H9 (cell line): ENCODE measurements around the gene CBR1. TPM values are rescaled to one million over a fixed set of nuclear protein-coding genes. Genes with fewer than 3 reads are reported as not detected.
A peak's percentile ranks its signal among the peaks of the same experiment; 100 is the strongest.

ENCODE experiments used
- DNase-seq: peaks from one replicate; pipeline ENCODE4 v3.0.0-alpha.2; 2017
- H2AFZ ChIP-seq: one replicate; pipeline ENCODE4 v1.6.1; 2013; ENCODE audit warnings: mild to moderate bottlenecking, low read length, control low read depth, moderate library complexity
- H2AK5ac ChIP-seq: 2 replicates; pipeline ENCODE4 v1.6.1; 2013; ENCODE audit warnings: low read length, control low read depth, mixed read lengths; ENCODE audit not compliant: insufficient read length
- H2BK120ac ChIP-seq: one replicate; pipeline ENCODE4 v1.6.1; 2013; ENCODE audit warnings: low read depth, mild to moderate bottlenecking, low read length, control low read depth, inconsistent platforms; ENCODE audit not compliant: poor library complexity, severe bottlenecking
- H2BK12ac ChIP-seq: 2 replicates; pipeline ENCODE4 v1.6.1; 2013; ENCODE audit warnings: low read length, control low read depth, mixed read lengths, low read depth; ENCODE audit not compliant: insufficient read length
- H2BK15ac ChIP-seq: 2 replicates; pipeline ENCODE4 v1.6.1; 2013; ENCODE audit warnings: low read depth, low read length, control low read depth
- H2BK20ac ChIP-seq: one replicate; pipeline ENCODE4 v1.6.1; 2013; ENCODE audit warnings: low read depth, mild to moderate bottlenecking, low read length, control low read depth, inconsistent platforms; ENCODE audit not compliant: poor library complexity, severe bottlenecking
- H2BK5ac ChIP-seq: 2 replicates; pipeline ENCODE4 v1.6.1; 2013; ENCODE audit warnings: low read length, control low read depth, mixed read lengths; ENCODE audit not compliant: insufficient read length
- H3K14ac ChIP-seq: 2 replicates; pipeline ENCODE4 v1.6.1; 2013; ENCODE audit warnings: low read length, control low read depth; ENCODE audit not compliant: insufficient read depth
- H3K18ac ChIP-seq: 2 replicates; pipeline ENCODE4 v1.6.1; 2013; ENCODE audit warnings: low read depth, mild to moderate bottlenecking, mixed read lengths, low read length, control low read depth; ENCODE audit not compliant: insufficient read length
- H3K23ac ChIP-seq: 2 replicates; pipeline ENCODE4 v1.6.1; 2013; ENCODE audit warnings: low read length, control low read depth, mixed read lengths, low read depth; ENCODE audit not compliant: insufficient read length
- H3K23me2 ChIP-seq: 2 replicates; pipeline ENCODE4 v1.6.1; 2013; ENCODE audit warnings: low read depth, mild to moderate bottlenecking, mixed read lengths, low read length, control low read depth; ENCODE audit not compliant: insufficient read length, poor library complexity, severe bottlenecking
- H3K27ac ChIP-seq: 2 replicates; pipeline ENCODE4 v1.5.1; 2013; ENCODE audit warnings: low read length, control low read depth, mixed read lengths, low read depth; ENCODE audit not compliant: insufficient read length
- H3K27me3 ChIP-seq: 2 replicates; pipeline ENCODE4 v1.6.1; 2013; ENCODE audit warnings: low read length, control low read depth, inconsistent platforms; ENCODE audit not compliant: insufficient read depth
- H3K4ac ChIP-seq: 2 replicates; pipeline ENCODE4 v1.6.1; 2013; ENCODE audit warnings: low read depth, mild to moderate bottlenecking, control low read depth, inconsistent platforms, low read length, moderate library complexity
- H3K4me1 ChIP-seq: 2 replicates; pipeline ENCODE4 v1.6.1; 2013; ENCODE audit warnings: low read length, control low read depth, inconsistent platforms; ENCODE audit not compliant: insufficient read depth
- H3K4me2 ChIP-seq: 2 replicates; pipeline ENCODE4 v1.6.1; 2013; ENCODE audit warnings: low read length, control low read depth, mixed read lengths; ENCODE audit not compliant: insufficient read length, insufficient read depth
- H3K56ac ChIP-seq: 2 replicates; pipeline ENCODE4 v1.6.1; 2013; ENCODE audit warnings: low read depth, mild to moderate bottlenecking, mixed read lengths, low read length, control low read depth; ENCODE audit not compliant: insufficient read length
- H3K79me1 ChIP-seq: 2 replicates; pipeline ENCODE4 v1.6.1; 2013; ENCODE audit warnings: low read depth, mild to moderate bottlenecking, moderate library complexity, low read length, control low read depth, inconsistent platforms; ENCODE audit not compliant: insufficient read depth, poor library complexity, severe bottlenecking
- H3K79me2 ChIP-seq: 2 replicates; pipeline ENCODE4 v1.6.1; 2013; ENCODE audit warnings: low read length, control low read depth, inconsistent platforms; ENCODE audit not compliant: insufficient read depth
- H3K9ac ChIP-seq: 2 replicates; pipeline ENCODE4 v1.6.1; 2013; ENCODE audit warnings: low read length, control low read depth, mixed read lengths; ENCODE audit not compliant: insufficient read length; ENCODE audit errors: extremely low read depth
- H3K9me3 ChIP-seq: one replicate; pipeline ENCODE4 v1.6.1; 2013; ENCODE audit warnings: low read depth, low read length, inconsistent platforms; ENCODE audit not compliant: control insufficient read depth
- H3T11ph ChIP-seq: one replicate; pipeline ENCODE4 v1.6.1; 2013; ENCODE audit warnings: mild to moderate bottlenecking, low read length, control low read depth, inconsistent platforms
- H4K20me1 ChIP-seq: one replicate; pipeline ENCODE4 v1.6.1; 2013; ENCODE audit not compliant: control insufficient read depth, insufficient read length, insufficient read depth
- H4K5ac ChIP-seq: 2 replicates; pipeline ENCODE4 v1.6.1; 2013; ENCODE audit warnings: low read depth, mild to moderate bottlenecking, mixed read lengths, low read length, control low read depth; ENCODE audit not compliant: insufficient read length
- H4K8ac ChIP-seq: replicated peaks from 2 replicates; pipeline ENCODE4 v1.6.1; 2013; ENCODE audit warnings: low read length, control low read depth, mixed read lengths, low read depth; ENCODE audit not compliant: insufficient read length
- H4K91ac ChIP-seq: 2 replicates; pipeline ENCODE4 v1.6.1; 2013; ENCODE audit warnings: low read depth, mild to moderate bottlenecking, moderate library complexity, mixed read lengths, low read length, control low read depth; ENCODE audit not compliant: insufficient read length
- H3K27ac Mint-ChIP-seq, 3 experiments: 2 replicates in 2 of 3; 3 replicates in 1 of 3; pipeline ENCODE4 v1.8.0; 2020 to 2021; ENCODE audit warnings: mixed read lengths in 3 of 3, mild to moderate bottlenecking in 1 of 3, moderate library complexity in 1 of 3
- H3K27me3 Mint-ChIP-seq: 2 replicates; pipeline ENCODE4 v1.8.0; 2021; ENCODE audit warnings: low read depth, mild to moderate bottlenecking, moderate library complexity, mixed read lengths
- H3K36me3 Mint-ChIP-seq, 3 experiments: 2 replicates in 2 of 3; 3 replicates in 1 of 3; pipeline ENCODE4 v1.8.0; 2020 to 2021; ENCODE audit warnings: low read depth in 3 of 3, mixed read lengths in 3 of 3; ENCODE audit not compliant: insufficient read depth in 1 of 3
- H3K4me1 Mint-ChIP-seq, 2 experiments: 2 replicates each; pipeline ENCODE4 v1.8.0; 2020; ENCODE audit warnings: mixed read lengths in 2 of 2
- H3K4me3 Mint-ChIP-seq, 2 experiments: 2 replicates in 1 of 2; 3 replicates in 1 of 2; pipeline ENCODE4 v1.8.0; 2020 to 2021; ENCODE audit warnings: mild to moderate bottlenecking in 2 of 2, mixed read lengths in 2 of 2, moderate library complexity in 1 of 2
- H3K9me3 Mint-ChIP-seq, 2 experiments: 2 replicates in 1 of 2; 3 replicates in 1 of 2; pipeline ENCODE4 v1.8.0; 2020; ENCODE audit warnings: mild to moderate bottlenecking in 2 of 2, mixed read lengths in 2 of 2, moderate library complexity in 1 of 2
- WGBS: extraction: QIAGEN DNeasy Blood & Tissue Kit; methylation state at CpG from one replicate; pipeline ENCODE4 v1.1.7; 2013; ENCODE audit warnings: missing lambda C conversion rate, low lambda C conversion rate, mixed read lengths; ENCODE audit not compliant: insufficient read length; ENCODE audit errors: extremely low coverage; 5-methylcytosine and 5-hydroxymethylcytosine counted together
- total RNA-seq: library from RNA; stranded (reverse); gene quantifications from 2 replicates; pipeline ENCODE4 v1.2.1, GENCODE V29; 2021
- TF ChIP-seq, protein P1 (sequence below): fragments of 200-600 bp; sonication (generic); conservative IDR thresholded peaks from 3 replicates; pipeline ENCODE4 v1.8.0; 2021; ENCODE audit warnings: antibody characterized with exemption, mild to moderate bottlenecking

The CBR1 gene
- total RNA-seq, 1 experiment from 2014 or later = 5.7 TPM

GRCh38 chr21:36096398-36097290, 26.8 kb downstream of the CBR1 start:
- Histone ChIP-seq H2AFZ (no peak overlapping the region), H3K9me3 (peaks cover 20% of the 10 kb centered on the region), H3K79me2 (no peaks in the 10 kb centered on the region), H4K8ac (no peak overlapping the region), H2BK12ac (peak overlapping the region; percentile 73), H3K79me1 (no peaks in the 10 kb centered on the region), H4K5ac (no peak overlapping the region), H3K27ac (peak overlapping the region; percentile 96), H3K56ac (no peak overlapping the region), H4K91ac (no peak overlapping the region), H2BK15ac (no peak overlapping the region), H3K27me3 (no peaks in the 10 kb centered on the region), H3K4me2 (no peak overlapping the region), H2BK120ac (no peak overlapping the region), H3K9ac (no peak overlapping the region), H3K14ac (no peak overlapping the region), H3K23ac (no peak overlapping the region), H3K4ac (no peak overlapping the region), H2BK20ac (no peak overlapping the region), H3T11ph (no peak overlapping the region), H4K20me1 (no peaks in the 10 kb centered on the region), H2AK5ac (no peak overlapping the region), H3K4me1 (peaks cover 11% of the 10 kb centered on the region; the same call in 1 of the 2 replicates), H3K23me2 (no peaks in the 10 kb centered on the region), H2BK5ac (no peak overlapping the region), H3K18ac (no peak overlapping the region)
- Mint-ChIP-seq H3K4me1 (peaks cover 64 to 67% of the 10 kb centered on the region in 2 experiments), H3K27ac (peak overlapping the region; percentile 83 to 99 (median 85)), H3K4me3 (no peak overlapping the region), H3K36me3 (peaks cover 14 to 25% (median 21%) of the 10 kb centered on the region in 3 experiments), H3K9me3 (peaks cover 25 to 32% of the 10 kb centered on the region in 2 experiments), H3K27me3 (peaks cover 3% of the 10 kb centered on the region)
- DNase-seq = peak; percentile 37
- TF ChIP-seq, protein P1, sequence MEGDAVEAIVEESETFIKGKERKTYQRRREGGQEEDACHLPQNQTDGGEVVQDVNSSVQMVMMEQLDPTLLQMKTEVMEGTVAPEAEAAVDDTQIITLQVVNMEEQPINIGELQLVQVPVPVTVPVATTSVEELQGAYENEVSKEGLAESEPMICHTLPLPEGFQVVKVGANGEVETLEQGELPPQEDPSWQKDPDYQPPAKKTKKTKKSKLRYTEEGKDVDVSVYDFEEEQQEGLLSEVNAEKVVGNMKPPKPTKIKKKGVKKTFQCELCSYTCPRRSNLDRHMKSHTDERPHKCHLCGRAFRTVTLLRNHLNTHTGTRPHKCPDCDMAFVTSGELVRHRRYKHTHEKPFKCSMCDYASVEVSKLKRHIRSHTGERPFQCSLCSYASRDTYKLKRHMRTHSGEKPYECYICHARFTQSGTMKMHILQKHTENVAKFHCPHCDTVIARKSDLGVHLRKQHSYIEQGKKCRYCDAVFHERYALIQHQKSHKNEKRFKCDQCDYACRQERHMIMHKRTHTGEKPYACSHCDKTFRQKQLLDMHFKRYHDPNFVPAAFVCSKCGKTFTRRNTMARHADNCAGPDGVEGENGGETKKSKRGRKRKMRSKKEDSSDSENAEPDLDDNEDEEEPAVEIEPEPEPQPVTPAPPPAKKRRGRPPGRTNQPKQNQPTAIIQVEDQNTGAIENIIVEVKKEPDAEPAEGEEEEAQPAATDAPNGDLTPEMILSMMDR = no peak
- no CpG with 5 or more reads among the region's 1 CpG for WGBS
